HepG2 (cell line): ENCODE data around the gene DNMT3B. TPM values are rescaled to one million over a fixed set of nuclear protein-coding genes. Genes with fewer than 3 reads are reported as not detected.

Experiments used
- CHCHD3 ChIP-seq: sonication (generic); formaldehyde crosslinking; IDR thresholded peaks from 2 replicates; pipeline ENCODE4 v1.8.0; 2022; ENCODE audit warnings: mild to moderate bottlenecking, missing genetic modification reagents, moderate library complexity
- GABPB1 ChIP-seq: IDR thresholded peaks from 2 replicates; pipeline ENCODE4 v1.6.1; 2016; ENCODE audit warnings: mild to moderate bottlenecking, missing genetic modification reagents, moderate library complexity, missing compliant biosample characterization
- HMGXB3 ChIP-seq: sonication (generic); formaldehyde crosslinking; IDR thresholded peaks from 2 replicates; pipeline ENCODE4 v1.4.0; 2020; ENCODE audit warnings: missing genetic modification reagents, borderline replicate concordance
- IKZF4 ChIP-seq: sonication (generic); formaldehyde crosslinking; IDR thresholded peaks from 2 replicates; pipeline ENCODE4 v1.5.1; 2020; ENCODE audit warnings: borderline replicate concordance, mild to moderate bottlenecking, low read depth, missing genetic modification reagents; ENCODE audit errors: not compliant biosample characterization
- JDP2 ChIP-seq: sonication (generic); formaldehyde crosslinking; IDR thresholded peaks from 2 replicates; pipeline ENCODE4 v1.8.1; 2022; ENCODE audit warnings: missing genetic modification reagents, borderline replicate concordance
- KDM5B ChIP-seq: sonication (generic); formaldehyde crosslinking; IDR thresholded peaks from 2 replicates; pipeline ENCODE4 v1.4.0; 2020; ENCODE audit warnings: missing genetic modification reagents, mild to moderate bottlenecking, borderline replicate concordance
- NR3C1 ChIP-seq: sonication (generic); formaldehyde crosslinking; IDR thresholded peaks from 2 replicates; pipeline ENCODE4 v1.4.0; 2020; ENCODE audit warnings: missing genetic modification reagents
- REXO4 ChIP-seq: sonication (generic); formaldehyde crosslinking; IDR thresholded peaks from 2 replicates; pipeline ENCODE4 v1.8.0; 2022; ENCODE audit warnings: missing genetic modification reagents, mild to moderate bottlenecking, borderline replicate concordance
- SETDB1 ChIP-seq: sonication (generic); formaldehyde crosslinking; IDR thresholded peaks from 2 replicates; pipeline ENCODE4 v1.5.1; 2020; ENCODE audit warnings: missing genetic modification reagents, mild to moderate bottlenecking, borderline replicate concordance
- ZBTB3 ChIP-seq: sonication (generic); formaldehyde crosslinking; IDR thresholded peaks from 2 replicates; pipeline ENCODE4 v1.4.0; 2020; ENCODE audit warnings: low read depth, mild to moderate bottlenecking, moderate library complexity, missing genetic modification reagents, borderline replicate concordance
- ZEB1 ChIP-seq: IDR thresholded peaks from 2 replicates; pipeline ENCODE4 v1.6.1; 2012; ENCODE audit warnings: mild to moderate bottlenecking, low read depth, inconsistent platforms; ENCODE audit not compliant: insufficient replicate concordance
- ZNF337 ChIP-seq: sonication (generic); formaldehyde crosslinking; IDR thresholded peaks from 2 replicates; pipeline ENCODE4 v1.5.1; 2020; ENCODE audit warnings: missing genetic modification reagents, low read depth, mild to moderate bottlenecking, borderline replicate concordance
- ZNF563 ChIP-seq: sonication (generic); formaldehyde crosslinking; IDR thresholded peaks from 2 replicates; pipeline ENCODE4 v1.8.0; 2022; ENCODE audit warnings: mild to moderate bottlenecking, moderate library complexity, missing genetic modification reagents
- ZNF737 ChIP-seq: sonication (generic); formaldehyde crosslinking; IDR thresholded peaks from 2 replicates; pipeline ENCODE4 v1.5.0; 2020; ENCODE audit warnings: missing genetic modification reagents, mild to moderate bottlenecking, borderline replicate concordance
- ZNF784 ChIP-seq: sonication (generic); formaldehyde crosslinking; IDR thresholded peaks from 2 replicates; pipeline ENCODE4 v1.5.1; 2020; ENCODE audit warnings: missing genetic modification reagents, mild to moderate bottlenecking, borderline replicate concordance
- polyA plus RNA-seq, 8 experiments: library from polyadenylated mRNA; depleted of rRNA in 3 of 8; stranded (reverse) in 7 of 8; unstranded in 1 of 8; fragments of >200 nt; fragmentation: Illumina TruSeq in 4 of 8; extraction: Trizol in 4 of 8; gene quantifications; 2 replicates each; pipeline versions ENCODE4 v1.2.1 to v1.2.3, GENCODE V29; 2011 to 2016; ENCODE audit warnings: low read depth in 4 of 8, missing spikeins in 1 of 8, mixed read lengths in 1 of 8; ENCODE audit not compliant: insufficient read depth in 1 of 8
- total RNA-seq, 5 experiments: library from RNA; depleted of rRNA; stranded (reverse); fragments of >200 nt; fragmentation: Illumina TruSeq; extraction: Trizol; gene quantifications; 2 replicates each; pipeline ENCODE4 v1.2.3, GENCODE V29; 2016; ENCODE audit warnings: low read depth in 1 of 5
- TF ChIP-seq, protein P1 (sequence below): sonication (generic); formaldehyde crosslinking; IDR thresholded peaks from 2 replicates; pipeline ENCODE4 v1.5.1; 2020; ENCODE audit warnings: mild to moderate bottlenecking, missing genetic modification reagents

DNMT3B gene
- total and polyA plus RNA-seq, 2 of the 13 experiments (the other 11 are each of a cell fraction or from before 2014, with no cell fraction given), result 3.8 to 13.9 TPM

GRCh38 chr20:32777177-32777956 is 15.2 kb downstream of the DNMT3B start (continued):
- TF ChIP-seq, protein P1, sequence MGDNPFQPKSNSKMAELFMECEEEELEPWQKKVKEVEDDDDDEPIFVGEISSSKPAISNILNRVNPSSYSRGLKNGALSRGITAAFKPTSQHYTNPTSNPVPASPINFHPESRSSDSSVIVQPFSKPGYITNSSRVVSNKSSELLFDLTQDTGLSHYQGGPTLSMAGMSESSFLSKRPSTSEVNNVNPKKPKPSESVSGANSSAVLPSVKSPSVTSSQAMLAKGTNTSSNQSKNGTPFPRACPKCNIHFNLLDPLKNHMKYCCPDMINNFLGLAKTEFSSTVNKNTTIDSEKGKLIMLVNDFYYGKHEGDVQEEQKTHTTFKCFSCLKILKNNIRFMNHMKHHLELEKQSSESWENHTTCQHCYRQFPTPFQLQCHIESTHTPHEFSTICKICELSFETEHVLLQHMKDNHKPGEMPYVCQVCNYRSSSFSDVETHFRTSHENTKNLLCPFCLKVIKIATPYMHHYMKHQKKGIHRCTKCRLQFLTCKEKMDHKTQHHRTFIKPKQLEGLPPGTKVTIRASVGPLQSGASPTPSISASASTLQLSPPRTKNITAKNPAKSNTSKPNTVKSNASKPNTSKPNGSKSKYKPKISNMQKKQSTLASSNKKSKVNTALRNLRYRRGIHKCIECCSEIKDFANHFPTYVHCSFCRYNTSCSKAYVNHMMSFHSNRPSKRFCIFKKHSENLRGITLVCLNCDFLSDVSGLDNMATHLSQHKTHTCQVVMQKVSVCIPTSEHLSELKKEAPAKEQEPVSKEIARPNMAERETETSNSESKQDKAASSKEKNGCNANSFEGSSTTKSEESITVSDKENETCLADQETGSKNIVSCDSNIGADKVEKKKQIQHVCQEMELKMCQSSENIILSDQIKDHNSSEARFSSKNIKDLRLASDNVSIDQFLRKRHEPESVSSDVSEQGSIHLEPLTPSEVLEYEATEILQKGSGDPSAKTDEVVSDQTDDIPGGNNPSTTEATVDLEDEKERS, result 0 out of 2 replicates have a peak, but pooled peaks have one; percentile 7
- TF ChIP-seq REXO4 (CRISPR knock-in tag) (no peak), KDM5B (CRISPR knock-in tag) (peak; percentile 76; the same call in 1 of the 2 replicates), ZBTB3 (no peak), ZEB1 (no peak), CHCHD3 (CRISPR knock-in tag) (peak; percentile 51; the same call in 1 of the 2 replicates), IKZF4 (CRISPR knock-in tag) (no peak), NR3C1 (no peak), ZNF784 (CRISPR knock-in tag) (no peak), SETDB1 (no peak), JDP2 (CRISPR knock-in tag) (no peak), ZNF563 (CRISPR knock-in tag) (0 out of 2 replicates have a peak, but pooled peaks have one; percentile 24), ZNF337 (CRISPR knock-in tag) (no peak), ZNF737 (CRISPR knock-in tag) (no peak), GABPB1 (CRISPR knock-in tag) (peak; percentile 45; the same call in 1 of the 2 replicates), HMGXB3 (CRISPR knock-in tag) (no peak)
